Stimulated activated CD4-positive, alpha-beta T cell treated with anti-CD3 and anti-CD28 coated beads, Interleukin-15, amount 100 ng/mL, for 48 hours (primary cell): ENCODE measurements around the gene FREM2.

Experiments used
- DNase-seq, 2 donors: peaks; one replicate each; pipeline ENCODE4 v3.0.0-alpha.2; 2020; ENCODE audit warnings: low read depth in 2 of 2

FREM2 gene, protein sequence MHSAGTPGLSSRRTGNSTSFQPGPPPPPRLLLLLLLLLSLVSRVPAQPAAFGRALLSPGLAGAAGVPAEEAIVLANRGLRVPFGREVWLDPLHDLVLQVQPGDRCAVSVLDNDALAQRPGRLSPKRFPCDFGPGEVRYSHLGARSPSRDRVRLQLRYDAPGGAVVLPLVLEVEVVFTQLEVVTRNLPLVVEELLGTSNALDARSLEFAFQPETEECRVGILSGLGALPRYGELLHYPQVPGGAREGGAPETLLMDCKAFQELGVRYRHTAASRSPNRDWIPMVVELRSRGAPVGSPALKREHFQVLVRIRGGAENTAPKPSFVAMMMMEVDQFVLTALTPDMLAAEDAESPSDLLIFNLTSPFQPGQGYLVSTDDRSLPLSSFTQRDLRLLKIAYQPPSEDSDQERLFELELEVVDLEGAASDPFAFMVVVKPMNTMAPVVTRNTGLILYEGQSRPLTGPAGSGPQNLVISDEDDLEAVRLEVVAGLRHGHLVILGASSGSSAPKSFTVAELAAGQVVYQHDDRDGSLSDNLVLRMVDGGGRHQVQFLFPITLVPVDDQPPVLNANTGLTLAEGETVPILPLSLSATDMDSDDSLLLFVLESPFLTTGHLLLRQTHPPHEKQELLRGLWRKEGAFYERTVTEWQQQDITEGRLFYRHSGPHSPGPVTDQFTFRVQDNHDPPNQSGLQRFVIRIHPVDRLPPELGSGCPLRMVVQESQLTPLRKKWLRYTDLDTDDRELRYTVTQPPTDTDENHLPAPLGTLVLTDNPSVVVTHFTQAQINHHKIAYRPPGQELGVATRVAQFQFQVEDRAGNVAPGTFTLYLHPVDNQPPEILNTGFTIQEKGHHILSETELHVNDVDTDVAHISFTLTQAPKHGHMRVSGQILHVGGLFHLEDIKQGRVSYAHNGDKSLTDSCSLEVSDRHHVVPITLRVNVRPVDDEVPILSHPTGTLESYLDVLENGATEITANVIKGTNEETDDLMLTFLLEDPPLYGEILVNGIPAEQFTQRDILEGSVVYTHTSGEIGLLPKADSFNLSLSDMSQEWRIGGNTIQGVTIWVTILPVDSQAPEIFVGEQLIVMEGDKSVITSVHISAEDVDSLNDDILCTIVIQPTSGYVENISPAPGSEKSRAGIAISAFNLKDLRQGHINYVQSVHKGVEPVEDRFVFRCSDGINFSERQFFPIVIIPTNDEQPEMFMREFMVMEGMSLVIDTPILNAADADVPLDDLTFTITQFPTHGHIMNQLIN (N-terminal part only)

DNA sequence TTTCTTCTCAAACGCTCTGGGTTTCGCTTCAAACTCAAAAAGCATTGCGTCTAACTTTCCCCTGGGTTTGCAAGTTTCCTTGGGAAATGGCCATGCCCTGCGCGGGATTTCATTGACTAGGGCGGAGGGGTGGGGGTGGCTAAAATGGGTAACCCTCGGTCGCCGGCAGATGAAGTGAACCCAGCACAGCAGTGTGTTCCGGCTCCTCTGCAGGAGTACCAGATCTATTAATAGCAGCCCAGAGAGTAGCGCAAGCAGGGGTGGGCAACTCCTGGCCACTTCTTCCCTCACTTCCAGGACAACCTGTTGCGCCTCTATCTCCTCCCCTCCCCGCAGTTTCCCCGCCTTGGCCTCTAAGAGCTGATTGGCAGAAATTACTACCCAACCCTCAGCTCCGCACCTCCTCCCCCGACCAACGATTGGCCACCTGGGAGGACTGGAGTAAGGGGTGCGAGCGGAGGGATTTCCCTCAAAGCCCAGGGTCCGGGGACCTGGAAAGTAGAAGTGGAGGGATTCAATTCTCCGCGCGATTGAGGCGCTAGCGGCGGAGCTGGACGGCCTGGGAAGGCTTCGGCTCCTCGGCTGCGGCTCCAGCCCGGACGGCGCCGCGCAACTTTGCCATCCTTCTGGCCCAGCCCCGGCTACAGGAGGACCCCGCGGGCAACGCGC lies at the start of gene FREM2:
TSS of gene FREM2 (plus strand) at position 501 of the 669 bp plus-strand sequence. CDS start 268 bp downstream, outside the sequence.
- DNase-seq = no peak

DNA sequence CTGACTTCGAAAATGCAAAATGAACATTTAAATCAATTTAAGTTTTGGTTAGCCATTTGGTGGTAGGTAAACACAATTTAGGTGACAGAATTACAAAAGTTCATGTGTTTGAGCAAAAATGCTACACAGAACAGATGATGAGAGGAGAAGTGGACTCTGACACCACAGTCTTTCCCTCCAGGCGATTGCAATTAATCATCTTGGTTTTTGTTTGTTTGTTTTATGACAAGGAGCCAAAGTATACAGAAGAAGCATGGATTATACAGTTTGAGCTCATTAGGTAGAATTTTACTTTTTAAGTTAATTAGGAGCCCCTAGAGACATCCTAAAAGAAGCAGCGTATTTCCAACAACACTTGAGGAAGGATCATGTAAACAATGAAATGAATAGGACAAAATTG lies 49.3 kb upstream of the FREM2 start:
- no peak for DNase-seq

DNA sequence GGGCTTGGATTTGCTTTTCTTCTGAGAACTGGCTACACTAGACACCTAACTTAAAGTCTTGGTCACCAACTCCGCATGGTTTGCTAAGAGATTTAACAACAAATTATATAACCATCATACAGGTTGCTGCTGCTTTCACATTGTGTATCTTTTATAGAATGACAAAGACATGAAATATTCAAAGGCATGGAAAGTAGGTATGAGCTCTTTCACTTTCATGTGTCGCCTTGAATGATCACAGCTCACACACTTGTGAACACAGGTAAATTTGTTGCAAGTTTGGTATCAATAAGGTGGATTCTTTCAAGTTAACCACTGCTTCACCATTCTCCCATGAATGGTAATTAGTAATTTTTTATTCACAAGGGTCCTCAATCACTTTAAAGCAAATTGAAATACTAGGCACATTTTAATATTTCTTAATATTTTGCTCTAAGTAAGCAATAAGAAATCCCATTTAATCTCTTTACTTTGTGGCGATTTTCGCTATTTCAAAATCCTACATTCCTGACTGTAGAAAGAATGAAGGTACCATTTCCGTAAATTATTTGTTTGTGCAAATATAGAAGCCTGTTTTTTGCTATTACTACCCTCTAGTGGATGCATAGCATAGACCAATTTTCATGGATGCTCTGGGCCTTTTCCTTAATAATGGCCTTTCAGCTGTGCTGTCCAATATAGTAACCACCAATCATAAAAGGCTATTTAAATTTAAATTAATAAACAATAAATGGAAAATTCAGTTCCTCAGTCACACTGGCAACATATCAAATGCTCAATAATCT lies 45.5 kb upstream of the FREM2 start:
- no peak for DNase-seq

DNA sequence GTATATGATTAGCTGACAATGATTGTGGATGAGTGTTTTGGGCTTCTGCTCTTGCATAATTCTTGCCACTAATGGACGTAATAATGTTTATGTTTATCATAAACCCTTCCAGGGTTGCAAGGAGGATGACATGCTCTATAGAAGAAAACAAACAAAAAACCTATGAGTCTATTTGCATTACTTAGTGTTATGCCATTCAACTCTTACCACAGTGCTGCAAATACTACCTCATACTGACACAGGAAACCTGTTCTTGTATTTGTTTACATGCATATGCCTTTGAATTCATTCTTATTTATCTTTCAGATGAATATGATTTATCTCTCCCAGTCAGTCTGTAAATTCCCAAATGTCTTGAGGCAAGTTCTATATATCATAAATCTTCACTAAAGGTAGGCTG lies 39.6 kb upstream of the FREM2 start:
- DNase-seq = no peak

DNA sequence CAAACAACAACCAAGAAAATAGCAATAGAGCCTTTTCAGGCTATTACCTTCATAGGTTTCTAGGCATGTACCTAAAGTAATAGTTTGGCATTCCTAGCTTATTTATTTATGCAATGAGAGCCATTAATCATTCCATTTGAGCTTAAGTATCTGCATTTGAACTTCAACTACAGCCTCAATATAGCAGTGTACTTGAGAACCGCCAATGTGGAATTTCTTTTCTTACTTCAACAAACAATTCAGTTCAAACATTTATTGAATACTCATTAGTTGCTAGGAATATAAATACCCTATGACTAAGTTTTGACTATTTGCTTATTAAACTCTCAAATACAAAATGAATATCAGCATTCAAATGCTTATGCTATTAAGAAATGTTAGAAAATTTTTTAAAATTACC lies 38.0 kb upstream of the FREM2 start:
- no peak for DNase-seq

DNA sequence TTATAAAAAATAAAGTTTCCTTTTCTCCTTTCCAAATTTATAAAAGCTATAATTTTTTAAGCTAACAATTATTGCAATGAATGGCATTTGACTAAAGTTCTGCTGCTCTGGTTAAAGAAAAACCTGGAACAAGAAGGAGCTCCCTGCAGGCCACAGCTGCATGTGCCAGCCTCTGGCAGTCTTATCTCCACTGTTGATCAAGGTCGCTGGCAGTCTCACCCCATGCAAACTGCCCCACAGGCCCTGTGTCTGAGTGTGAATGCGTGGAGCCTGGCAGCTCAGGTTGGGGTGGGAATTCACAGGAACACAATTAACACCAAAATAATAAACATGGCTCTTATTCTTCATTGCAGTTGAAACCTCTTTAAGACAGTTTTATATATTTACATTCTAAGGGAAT lies 30.2 kb upstream of the FREM2 start:
- no peak for DNase-seq

DNA sequence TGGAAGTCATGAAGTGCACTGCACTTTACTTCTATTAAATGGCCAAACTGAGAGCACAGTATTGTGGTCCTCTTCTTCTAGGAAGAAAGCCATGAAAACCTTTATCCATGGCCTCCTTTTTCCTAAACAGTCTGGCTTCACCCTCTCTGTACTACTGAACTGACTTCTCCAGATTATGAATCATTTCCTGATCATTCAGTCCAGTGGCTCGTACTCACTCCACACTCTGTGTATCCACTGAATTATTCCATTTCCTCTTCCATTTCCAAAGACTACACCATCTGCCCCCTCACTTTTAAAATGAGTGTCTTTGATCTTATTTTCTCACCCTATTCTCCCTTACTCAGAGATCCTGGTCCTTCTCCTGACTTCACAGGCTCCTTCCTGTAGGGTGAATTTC lies 29.7 kb upstream of the FREM2 start:
- no peak for DNase-seq

DNA sequence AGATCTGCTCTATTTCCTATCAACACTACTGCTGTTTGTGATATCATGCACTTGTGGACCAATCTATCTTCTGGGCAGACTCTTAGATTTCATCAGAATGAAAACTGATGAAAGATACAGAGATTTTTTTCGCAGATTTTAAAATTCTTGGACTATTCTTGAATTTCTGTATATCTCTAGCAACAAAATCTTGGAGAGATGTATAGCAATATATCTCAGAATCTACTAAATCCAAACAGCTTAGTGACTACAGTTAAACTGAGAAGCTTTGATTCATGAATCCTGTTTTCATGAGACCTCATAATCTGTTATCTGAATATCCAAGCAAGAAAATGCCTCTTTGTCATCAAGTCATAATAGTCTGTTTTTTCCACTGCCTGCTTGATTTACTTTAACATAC lies 28.0 kb upstream of the FREM2 start:
- DNase-seq = no peak

DNA sequence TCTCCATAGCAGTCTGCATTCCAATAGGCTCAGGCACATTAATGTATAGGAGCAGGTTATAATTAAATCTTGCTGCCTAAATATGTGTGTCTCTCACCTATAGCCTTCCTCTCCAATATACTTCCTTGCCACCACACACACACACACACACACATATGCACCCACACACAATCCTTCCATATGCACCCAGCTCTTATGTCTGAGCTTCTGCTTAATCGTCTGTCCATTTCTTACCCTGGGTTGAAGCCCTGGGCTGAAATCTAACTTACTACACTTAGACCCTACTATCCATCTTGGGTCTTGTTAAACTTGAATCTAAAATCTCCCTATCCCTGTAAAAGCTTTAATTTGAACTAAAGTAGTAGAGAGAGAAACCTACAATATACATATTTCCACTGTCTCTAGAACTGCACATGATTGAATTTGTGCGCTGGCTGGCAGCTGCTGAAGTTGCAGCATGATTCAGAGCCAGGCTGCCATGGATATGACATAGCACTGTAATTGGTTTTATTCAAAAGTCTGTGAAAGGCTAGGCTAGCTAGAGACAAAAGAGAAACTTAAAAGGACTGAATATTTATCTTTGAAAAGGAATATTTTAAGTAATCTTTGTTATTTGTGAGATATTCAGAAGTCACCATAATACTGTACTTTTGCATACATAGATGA lies 25.7 kb upstream of the FREM2 start:
- DNase-seq = no peak

DNA sequence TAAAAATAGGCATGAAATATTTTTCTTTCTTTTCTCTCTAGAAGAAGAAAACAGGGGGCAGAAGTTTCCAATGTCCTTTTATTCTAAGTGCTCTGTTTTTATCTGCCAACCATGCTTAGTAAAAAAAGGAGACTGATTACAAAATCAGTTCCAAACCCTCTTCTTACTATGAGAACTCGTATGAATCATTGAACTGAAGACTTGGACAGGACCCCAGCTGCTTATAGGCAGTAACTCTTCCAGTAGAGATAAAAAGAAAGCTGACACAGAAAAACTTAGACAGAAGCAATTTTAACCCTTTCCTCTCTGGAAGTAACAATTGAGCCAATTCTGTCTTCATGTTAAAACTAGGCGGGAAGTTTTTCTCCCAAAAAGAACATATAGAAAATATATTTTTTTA lies 24.5 kb upstream of the FREM2 start:
- DNase-seq = no peak

DNA sequence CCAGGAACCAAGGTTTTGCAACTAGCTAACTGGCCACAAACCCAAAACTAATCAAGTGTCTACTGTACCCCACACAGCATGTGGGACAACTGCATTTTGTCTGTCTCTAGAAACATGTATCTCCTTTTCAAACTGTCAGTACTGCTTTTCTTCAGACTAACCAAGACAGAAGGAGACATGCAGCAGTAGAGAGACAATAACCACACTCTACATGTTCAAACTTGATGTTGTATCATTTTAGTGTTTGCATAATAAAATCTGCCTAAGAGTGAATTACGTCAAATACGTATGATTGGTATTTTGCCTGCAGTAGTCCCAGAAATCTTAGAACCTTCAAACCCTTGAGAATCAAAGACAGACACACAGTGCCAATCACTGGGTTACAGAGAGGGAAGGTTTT lies 22.0 kb upstream of the FREM2 start:
- DNase-seq = no peak

DNA sequence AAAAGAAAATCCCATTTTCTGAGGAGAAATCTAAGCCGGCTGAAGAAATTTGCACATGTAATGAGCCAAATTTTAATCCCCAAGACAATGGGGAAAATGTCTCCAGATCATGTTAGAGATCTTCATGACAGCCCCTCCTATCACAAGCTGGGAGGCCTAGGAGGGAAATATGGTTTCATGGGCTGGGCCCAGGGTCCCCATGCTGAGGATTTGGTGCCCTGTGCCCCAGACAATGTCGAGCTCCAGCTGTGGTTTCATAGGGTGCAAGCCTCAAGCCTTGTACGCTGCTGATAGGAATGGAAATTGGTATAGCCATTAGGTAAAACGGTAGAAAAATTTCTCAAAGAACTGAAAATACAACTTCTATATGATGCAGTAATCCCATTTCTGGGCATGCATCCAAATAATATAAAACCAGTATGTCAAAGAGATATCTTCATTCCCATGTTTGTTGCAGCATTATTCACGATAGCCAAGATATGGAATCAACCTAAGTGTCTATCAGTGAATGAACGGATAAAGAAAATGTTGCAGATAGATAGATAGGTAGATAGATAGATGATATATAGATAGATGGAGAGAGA lies 19.3 kb upstream of the FREM2 start:
- DNase-seq = no peak

DNA sequence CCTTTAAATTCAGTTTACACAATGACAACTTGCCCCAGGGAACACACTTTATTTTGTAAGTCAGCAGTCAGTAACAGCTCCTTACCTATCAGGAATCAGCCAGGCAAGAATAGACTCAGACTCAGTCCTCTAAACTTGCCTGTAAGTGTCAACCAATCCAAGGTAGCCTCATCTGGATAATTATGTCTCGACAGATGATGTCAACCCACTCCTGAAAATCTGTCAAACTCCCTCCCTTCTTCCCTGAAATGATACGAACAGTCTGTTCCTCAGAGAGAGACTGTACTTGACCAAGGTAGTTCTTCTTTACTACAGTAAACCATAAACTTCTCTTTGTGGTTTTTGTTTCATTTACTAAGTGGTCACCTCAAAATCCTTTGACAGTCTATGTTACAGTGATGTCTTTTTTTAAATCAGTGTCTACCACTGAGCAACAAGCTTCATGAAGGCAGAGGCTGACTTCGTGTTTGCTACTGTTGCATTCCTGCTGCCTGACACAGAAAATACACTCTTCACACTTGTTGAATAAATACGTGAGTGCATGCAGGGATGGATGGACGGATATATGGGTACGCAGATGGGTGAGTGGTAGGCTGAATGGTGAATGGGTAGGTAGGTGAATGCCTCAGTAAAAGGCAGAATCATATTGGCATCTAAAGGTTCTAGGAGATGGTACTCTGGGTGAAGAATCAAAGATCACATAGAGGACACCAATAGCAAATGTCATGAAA lies 17.5 kb upstream of the FREM2 start:
- DNase-seq = no peak

DNA sequence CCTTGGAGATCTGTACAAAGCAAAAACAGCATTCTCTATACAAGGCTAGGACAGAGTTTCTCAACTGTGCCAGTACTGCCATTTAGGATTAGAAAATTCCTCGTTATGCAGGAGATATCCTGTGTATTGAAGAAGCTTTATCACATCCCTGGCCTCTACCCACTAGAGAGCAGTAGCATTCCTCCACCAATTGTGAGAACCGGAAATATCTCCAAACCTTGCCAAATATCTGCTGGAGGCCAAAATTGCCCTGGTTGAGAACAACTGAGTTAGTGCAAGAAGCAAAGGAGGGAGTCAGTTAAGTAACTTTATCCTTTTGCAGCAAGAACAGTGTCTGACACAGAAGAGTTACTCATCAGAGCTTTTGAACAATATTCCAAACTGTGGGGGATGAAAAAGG lies 16.2 kb upstream of the FREM2 start:
- DNase-seq = no peak

DNA sequence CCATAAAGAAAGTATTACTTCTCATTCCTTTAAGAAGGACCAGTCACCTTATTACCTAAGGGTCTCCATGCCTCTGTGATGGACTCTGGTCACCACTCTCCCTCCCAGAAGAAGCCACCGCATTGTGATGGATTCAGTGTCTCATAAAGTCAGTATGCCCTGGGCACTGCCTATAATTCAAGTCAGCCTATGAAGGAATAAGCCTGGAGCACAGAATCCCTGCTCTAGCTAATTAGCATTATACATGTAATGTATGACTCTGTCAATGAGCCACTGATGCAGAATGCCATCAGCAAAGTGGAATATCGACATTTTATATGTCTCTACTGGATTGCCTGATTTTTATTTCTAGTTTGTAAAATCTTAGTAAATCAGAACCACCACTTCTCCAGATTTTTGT lies 14.9 kb upstream of the FREM2 start:
- DNase-seq = no peak

DNA sequence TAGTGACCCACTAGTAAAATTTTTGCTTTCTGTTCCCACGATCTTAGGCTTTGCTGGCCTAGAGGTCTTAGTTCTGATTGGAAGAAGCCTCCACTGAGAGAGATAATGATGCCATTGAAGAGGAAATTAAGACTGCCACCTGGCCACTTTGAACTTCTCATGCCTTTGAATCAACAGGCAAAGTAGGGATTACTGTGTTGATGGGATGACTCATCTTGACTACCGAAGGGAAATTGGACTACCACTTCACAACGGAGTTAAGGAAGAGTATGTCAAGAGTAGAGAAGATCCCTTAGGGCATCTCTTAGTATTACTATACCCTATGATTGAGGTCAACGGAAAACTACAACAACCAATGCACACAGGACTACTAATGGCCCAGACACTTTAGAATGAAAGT lies 12.7 kb upstream of the FREM2 start:
- no peak for DNase-seq

DNA sequence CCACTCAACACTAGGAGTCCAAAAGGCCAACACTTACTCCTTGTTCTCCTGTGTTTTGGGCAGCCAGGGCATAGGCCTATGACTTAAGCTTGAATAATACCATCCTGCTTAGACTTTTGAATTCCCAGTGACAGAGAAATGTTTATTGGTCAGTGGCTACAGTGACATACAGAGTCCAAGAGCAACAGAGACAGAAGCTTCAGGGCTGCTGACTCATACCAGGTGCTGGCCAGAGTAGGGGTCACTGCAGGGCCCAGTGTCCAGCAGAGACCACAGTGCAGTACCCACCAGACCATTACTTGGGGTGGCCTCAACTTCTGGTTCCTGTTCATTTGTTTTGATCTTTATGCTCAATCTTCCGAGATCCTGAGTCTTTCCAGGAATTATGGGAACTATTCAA lies 6.0 kb upstream of the FREM2 start:
- DNase-seq = no peak

DNA sequence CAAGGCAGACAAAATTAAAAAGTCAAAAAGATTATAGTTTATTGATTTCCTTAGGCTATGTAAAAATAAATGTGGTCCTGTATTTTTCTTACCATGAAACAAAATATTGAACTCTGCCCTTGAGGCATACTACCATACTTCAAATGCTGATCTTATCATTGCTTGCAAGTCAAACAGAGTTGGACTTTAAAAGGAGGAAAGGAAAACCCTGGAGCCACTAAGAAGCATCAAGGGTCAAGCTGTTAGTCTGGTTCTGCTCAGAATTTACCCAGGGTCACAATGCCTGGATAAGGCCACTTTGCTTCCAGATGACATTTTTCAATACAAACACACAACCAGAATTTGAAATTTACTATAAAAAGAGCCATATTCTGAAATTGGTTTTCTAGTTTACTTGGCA lies 2.2 kb upstream of the FREM2 start:
- DNase-seq = no peak

DNA sequence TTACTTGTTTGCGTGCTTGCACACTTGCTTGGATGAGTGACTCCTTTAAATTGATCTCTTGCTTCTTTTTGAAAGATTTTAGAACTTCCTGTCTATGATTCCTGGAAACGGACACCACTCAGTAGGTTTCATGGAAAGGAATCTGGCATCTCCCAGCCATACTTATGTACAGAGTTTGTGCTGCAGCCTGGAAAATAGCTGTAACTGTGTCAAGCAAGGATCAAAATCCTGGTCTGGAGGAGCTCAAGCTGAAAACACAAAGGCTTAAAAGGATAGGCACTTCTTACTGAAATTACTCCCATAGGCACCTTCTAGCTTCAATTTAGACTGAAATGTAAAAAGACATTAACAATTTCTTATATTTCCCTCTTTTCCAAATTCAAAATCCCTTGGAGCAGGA lies 1.4 kb upstream of the FREM2 start:
- no peak for DNase-seq
